ENCODE measurements around the gene ABHD11.
A peak's percentile ranks its signal among the peaks of the same experiment; 100 is the strongest.
"Not testable (repeated sequence)": the region's sequence is repeated elsewhere in the genome, so short reads cannot be mapped to it uniquely, and the experiment has no call there.

Gene ABHD11

DNA sequence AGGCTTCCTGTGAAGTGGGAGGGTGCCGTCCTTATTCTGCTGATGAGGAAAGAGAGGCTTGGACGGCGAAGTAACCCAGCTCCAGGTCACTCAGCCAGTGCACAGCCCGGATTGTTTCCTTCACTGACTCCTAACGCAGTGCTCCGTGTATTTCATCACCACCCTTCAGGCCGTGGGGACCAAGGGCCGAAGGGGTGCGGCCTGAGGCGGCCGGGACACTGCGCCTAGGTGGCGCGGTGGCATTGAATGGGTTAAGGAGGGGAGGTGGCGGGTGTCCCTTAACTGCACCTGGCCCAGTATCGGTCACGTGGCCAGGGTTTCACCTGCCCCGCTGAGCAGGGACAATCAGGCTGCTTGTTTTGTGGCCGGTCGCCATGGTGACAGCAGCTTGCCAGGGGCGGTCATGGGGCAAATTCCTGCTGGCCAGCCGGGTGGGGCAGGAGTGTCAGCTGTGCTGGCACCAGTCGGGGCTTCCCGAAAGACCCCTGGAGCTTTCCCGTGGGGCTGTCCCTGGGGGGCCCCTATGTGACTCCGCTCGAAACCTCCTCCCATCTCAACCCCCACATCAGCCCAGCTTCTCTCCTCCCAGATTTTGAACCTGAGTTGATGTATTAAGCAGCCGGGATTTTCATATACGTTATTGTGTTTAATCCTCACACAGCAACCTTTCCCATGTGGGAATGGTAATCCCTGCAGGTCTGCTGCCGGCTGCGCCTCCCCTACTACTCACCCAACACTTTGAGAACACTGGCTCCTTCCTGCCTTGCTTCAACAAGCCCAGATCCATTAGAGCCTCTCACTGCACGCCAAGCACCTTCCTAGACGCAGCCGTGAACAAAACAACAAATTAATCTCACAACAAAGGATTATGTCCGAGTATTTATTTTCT lies 4.4 kb upstream of the ABHD11 start:
- DNase-seq = no peak

DNA sequence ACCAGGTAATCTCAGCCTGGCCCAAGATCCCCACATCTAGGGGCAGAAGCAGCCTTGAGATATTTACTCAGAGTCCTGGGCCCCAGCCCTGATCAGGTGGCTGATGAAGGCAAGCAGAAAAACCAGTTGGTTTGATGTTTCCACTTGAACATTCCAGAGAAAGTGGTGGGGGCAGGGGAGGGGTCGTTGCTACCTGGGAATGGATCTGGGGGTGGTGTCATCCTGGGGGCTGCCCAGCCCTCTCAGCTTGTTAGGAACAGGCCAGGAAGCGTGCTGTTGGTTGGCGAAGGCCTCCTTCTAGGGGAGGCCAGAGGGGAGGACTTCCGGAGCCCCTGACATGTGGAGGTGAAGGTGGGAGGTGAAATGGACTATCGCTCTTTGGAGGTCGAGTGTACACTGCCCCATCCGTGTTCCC lies 3.7 kb upstream of the ABHD11 start:
- DNase-seq = no peak

DNA sequence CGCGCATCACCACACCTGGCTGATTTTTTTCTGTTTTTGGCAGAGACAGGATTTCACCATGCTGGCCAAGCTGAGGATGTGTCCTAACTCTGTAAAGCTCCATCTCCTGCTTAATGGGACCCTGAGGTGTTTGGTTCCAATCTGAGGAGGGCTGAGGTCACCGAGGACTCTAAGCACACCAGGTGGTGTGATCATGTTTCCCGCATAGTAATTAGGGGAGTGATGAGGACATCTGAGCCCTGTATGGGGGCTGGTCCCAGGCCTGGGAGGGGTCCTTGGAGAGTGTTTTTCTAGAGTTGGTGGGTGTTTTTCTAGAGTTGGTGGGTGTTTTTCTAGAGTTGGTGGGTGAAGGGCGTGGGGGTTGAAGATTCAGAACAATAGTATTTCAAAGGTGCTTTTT lies 3.0 kb upstream of the ABHD11 start:
- no peak for DNase-seq

DNA sequence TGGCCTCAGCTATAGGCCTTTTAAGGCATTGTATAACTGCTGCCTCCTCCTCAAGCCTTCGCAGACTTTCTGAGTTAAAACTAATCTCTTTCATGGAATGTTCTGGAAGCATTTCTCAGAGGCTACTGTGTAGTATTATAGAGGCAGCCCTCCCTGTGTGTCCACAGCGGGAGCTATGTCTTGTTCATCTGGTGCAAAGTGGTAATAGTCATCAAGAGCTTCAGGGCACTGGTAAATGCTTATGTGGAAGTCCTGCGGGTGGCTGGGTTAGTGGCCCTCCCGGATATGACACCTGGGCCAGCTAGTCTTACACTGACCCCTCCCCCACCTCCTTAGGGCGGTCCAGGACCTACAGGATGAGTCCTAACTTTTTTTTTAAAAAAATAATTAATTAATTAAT lies 2.2 kb upstream of the ABHD11 start:
- DNase-seq = no peak

DNA sequence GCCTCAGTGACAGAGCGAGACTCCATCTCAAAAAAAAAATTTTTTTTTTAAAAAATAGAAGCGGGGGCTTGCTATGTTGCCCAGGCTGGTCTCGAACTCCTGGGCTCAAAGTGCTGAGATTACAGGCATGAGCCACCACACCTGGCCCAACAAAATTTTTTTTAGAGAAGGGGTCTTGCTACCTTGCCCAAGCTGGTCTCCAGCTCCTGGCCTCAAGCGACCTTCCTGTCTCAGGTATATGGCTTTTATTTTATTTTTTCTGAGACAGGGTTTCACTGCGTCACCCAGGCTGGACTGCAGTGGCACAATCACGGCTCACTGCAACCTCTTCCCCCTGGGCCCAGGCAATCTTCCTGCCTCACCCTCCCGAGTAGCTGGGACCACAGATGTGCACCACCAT lies 1.6 kb upstream of the ABHD11 start:
- no peak for DNase-seq

DNA sequence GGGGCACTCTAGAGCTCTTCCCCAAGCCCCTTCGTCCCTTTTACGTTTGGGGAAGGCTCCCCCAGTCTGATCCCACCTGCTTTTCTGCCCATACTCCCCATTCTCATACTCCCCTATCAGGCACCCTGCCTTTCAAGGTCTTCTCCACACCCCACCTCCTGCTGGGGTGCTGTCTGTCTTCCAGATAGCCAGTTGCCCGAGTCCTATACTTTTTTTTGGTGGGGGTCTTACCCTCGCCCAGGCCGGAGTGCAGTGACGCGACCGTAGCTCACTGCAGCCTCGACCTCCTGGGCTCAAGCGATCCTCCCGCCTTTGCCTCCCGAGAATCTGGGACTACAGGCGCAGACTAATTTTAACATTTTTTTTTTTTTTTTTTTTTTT lies 775 bp upstream of the ABHD11 start:
- DNase-seq = no peak

DNA sequence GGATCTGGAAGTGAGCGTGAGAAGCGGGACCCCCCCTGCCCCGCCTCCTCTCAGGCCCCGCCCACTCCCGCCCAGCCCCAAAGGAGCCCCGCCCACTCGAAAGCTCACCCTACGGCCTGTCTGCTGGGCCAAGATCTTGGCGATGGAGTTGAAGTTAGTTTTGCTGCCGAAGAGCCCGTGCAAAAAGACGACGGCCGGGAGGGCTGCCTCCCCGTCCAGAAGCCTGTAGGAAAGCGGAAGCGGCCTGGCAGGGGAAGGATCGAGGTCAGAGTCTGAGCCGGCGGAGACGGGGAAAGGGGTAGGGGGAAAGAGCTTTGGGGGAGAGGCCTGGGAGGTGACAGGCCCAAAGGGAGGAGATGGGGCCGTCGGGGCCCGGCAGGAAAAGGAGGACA lies 386 bp downstream of the ABHD11 start:
- peak; percentile 69 for DNase-seq

DNA sequence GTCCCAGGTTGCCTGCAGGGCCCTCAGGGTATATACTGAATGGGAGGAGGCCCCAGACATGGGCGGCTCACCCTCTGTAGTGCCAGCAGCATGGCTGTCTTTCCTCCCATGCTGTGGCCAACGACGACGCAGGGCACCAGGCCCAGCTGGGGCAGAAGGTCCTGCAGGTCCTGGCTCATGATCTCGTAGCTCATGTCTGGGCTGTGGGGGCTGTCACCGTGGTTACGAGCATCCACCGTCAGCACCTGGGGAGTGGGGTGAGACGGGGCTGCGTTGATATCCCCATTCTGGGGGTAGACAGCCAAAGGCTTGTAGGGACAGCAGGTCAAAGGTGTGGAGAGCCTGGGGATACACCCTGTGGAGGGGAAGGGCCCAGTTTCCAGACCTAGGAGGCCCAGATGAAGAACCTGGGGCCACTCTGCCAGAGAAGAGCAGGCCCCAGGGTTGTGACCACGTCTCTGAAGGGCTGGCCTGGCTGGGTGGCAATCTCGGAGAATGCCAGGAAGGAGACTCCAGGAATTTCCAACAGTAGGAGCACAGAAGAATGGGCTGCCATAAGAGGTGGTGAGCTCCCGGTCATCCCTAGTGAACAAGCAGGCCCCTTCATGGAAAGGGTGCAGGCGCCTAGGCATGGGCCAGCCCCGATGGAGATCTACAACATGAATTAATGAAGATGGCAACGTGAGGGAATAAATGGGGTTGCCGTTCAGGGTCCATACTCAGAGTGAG lies 947 bp downstream of the ABHD11 start:
- no peak for DNase-seq

DNA sequence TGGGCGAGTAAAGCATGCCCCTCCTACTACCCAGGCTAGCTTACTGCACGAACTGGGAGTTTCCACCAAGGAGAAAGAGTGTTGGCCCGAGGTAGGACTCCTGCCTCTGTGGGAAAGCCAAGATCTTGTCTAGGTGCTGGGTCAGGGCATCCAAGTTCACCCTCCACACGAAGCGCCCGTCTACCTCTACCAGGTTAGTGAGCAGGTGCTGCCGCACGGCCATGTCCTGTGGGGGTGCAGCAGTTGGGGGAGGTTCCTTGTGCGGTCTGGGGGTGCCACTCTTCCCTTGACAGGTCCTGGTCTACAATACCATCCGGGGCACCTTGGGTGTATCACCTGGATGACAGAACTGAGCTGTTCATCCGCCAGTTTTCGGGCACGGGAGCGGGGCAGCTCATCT lies 1.7 kb downstream of the ABHD11 start:
- no peak for DNase-seq

DNA sequence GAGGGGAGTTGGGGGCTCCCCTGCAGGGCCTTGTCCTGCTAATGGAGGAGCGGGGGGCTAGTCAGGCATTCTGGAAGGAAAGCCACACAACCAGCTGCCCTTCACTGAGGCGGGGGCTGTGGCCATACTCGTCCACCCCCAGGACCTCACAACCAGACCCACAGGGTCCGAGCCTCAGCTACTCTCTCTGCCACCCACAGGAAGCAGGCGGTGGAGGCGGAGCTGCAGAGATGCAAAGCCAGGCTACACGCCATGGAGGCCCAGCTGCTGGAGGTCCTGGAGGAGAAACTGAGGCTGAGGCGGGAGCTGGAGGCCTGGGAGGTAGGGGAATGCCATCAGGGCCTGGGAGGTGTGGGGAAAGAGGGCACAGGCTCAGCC lies 3.1 kb downstream of the ABHD11 start:
- no peak for DNase-seq

DNA sequence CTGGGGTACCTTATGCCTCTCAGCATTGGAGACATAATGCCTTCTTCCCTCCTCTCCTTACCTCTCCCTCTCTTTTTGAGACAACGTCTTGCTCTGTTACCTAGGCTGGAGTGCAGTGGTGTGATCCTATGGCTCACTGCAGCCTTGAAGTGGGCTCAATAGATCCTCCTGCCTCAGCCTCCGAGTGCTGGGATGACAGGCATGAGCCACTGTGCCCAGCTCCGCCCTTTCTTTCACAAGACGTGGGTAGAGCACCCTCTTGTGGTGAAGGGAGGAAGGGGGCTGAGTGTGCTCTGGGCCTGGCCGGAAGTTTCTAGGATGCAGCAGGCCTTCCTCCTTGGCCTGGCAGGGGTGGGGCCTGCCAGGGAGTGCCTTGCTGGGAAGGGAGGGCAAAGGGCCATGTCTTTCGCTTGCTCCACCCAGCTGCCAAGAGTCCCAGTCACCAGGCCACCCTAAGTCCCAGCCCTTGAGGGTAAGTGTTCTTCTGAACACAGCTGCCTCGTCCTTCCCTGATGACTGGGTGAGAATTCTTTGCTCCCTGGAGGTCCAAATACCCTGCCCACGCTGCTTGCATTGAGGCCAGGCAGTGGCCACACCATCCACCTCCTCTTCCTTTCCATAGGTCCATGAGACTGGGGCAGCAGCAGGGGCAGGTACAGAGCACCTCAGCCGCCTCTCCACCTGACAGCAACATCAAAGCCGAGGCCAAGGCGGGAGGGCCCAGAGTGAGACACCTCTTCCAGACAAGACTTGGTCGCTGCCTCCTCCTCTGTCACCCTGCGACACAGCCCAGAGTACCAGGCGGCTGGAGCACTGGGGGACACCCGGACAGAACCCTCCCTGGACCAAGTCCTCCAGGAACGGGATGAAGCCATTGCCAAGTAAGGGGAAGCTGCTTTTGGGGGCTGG lies 3.7 kb downstream of the ABHD11 start:
- DNase-seq = peak; percentile 90

DNA sequence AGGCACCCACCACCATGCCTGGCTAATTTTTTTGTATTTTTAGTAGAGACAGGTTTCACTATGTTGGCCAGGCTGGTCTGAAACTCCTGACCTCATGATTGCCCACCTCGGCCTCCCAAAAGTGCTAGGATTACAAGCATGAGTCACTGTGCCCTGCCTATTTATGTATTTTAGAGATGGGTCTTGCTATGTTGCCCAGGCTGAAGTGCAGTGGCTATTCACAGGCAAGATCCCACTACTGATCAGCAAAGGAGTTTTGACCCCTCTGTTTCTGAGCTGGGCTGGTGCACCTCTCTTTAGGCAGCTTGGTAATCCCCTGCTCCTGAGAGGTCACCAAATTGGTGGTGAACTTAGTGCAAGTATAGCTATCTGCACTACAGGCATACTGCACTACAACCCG lies 6.2 kb downstream of the ABHD11 start:
- DNase-seq = no peak

DNA sequence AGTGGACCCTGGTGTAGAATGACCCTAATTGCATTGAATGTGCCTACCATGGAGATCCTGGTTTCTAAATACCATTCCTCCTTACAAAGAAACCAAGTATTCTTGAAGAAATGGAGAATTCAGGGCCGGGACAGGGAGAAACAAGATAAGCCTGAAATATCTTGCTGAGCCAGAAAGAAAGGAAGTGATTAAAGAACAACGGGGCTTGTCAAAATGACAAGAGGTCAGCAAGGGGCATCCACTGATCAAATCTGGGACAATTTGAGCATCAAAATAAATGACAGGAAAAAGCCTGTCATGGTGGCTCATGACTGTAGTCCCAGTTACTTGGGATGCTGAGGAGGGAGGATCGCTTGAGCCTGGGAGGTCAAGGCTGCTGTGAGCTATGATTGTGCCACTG lies 8.1 kb downstream of the ABHD11 start:
- no peak for DNase-seq

DNA sequence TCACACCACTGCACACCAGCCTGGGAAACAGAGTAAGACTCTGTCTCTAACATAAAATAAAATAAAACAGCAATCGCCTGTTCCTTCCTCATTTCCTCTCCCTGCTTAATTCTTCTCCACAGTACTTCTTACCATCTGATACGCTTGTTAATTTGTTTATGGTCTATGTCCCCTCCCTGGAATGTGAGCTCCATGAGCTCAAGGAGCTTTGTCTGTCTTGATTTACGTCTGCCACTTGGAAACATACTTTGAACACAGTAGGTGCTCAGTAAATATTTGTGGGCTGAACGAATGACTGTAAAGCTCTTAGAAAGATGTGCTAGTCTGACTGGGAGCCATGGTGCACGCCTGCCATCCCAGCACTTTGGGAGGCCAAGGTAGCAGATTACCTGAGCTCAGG lies 10.1 kb downstream of the ABHD11 start:
- DNase-seq = no peak

DNA sequence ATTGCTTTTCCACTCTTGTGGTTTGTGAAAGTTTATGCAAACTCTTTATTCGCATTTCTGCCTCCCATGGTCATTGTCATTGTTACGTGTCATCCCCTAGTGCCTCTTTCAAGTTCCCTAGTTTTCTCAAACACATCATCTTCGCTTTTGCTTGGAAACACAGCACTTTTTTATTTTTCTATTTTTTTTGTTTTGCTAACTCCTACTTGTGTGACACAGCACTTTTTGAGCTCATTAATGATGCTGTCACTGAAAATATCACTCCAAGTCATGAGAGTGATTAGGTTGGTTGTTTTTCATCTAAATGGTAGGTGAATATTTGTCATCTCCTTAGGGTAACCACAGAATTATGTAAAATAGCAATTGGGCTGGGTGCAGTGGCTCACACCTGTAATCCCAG lies 10.7 kb downstream of the ABHD11 start:
- DNase-seq = no peak

DNA sequence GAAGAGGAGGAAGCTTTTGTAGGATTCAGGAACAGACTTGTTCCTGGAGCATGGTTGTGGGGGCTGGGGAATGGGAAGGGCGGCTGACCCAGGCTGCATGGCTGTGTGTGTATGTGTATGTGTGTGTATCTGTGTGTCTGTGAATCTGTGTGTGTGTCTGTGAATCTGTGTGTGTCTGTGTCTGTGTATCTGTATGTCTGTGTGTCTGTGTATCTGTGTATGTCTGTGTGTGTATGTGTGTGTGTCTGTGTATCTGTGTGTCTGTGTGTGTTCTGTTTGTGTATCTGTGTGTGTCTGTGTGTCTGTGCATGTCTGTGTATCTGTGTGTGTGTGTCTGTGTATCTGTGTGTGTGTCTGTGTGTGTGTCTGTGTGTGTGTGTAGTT lies 12.5 kb downstream of the ABHD11 start:
- no peak for DNase-seq

DNA sequence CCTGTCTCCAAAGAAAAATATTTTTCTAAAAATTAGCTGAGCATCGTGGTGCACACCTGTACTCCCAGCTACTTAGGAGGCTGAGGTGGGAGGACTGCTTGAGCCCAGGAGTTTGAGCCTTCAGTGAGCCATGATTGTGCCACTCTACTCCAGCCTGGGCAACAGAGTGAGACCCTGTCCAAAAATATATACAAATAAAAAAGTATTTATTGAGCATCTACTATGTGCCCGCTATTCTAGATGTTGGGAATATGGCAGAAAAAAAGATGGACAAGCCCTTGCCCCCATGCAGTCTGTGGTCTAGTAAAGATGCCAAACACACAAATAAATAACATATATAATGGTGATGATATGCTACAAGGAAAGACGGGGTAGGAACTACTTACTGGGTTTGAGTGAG lies 14.8 kb downstream of the ABHD11 start:
- DNase-seq = no peak

DNA sequence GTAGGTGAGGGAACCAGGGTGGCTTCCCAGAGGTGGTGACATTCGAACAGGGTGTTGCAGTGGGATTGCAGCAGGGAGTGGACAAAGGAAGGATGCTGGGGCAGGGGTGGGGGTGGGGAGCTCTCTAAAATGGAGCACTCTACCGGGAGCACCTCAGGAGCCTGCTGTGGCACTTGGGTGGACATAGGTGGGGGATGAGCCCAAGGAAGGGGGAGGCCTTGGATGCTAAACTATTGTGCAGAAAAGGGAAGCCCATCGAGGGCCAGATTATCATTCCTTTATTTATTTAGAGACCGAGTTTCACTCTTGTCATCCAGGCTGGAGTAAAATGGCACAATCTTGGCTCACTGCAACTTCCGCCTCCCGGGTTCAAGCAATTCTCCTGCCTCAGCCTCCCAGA lies 15.8 kb downstream of the ABHD11 start:
- DNase-seq = no peak

DNA sequence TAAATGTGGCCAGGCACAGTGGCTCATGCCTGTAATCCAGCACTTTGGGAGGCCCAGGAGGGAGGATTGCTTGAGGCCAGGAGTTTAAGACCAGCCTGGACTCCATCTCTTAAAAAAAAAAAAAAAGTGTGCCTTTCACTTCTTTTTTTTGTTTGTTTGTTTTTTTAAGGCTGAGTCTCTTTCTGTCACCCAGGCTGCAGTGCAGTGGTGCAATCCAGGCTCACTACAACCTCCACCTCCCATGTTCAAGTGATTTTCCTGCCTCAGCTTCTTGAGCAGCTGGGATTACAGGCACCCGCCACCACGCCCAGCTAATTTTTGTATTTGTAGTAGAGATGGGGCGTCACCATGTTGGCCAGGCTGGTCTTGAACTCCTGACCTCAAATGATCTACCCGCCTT lies 16.4 kb downstream of the ABHD11 start:
- not testable (repeated sequence) for DNase-seq

DNA sequence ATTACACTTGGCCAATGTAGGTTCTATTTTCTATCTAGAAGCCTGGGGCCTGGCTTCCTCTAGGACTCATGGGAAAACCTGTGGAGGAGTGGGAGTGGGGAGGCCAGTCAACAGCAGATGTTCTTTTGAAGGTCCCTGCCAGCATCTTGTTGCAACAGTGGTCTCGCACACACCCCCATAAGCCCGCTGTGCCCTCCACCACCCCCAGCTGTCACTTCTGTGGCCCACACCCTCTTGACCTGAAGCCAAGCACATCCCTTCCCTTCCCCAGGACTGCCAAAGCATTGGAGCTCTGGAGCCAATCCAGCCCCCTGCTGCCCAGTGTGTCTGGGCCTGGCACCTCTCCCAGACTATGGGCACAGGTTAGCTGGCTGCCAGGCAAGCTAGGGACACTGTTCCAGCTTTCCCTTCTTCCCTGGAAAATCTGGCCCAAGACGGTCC lies 17.2 kb downstream of the ABHD11 start:
- DNase-seq = no peak

DNA sequence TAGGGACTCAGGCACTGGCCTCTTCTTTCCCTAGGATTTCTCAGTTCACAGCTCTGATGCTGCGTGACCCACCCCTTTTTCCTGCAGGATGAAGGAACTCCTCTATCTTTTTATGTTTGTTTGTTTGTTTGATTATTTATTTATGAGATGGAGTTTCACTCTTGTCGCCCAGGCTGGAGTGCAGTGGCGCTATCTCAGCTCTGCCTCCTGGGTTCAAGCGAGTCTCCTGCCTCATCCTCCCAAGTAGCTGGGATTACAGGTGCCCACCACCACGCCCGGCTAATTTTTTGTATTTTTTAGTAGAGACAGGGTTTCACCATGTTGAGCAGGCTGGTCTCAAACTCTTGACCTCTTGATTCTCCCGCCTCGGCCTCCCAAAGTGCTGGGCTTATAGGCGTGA lies 18.2 kb downstream of the ABHD11 start:
- not testable (repeated sequence) for DNase-seq

DNA sequence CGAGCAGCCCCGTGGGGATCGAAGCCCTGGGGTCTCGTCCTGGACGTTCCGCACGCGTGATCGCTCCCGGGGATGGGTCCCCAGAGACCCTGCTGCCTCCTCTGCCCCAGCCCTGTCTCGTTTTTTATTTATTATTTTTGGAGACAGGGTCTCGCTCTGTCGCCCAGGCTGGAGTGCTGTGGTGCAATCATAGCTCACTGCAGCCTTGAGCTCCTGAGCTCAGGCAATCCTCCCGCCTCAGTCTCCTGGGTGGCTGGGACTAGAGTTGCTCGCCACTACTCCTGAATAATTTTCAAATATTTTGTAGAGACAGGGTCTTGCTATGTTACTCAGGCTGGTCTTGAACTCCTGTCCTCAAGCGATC lies 18.8 kb downstream of the ABHD11 start:
- DNase-seq = no peak

All from CD4-positive, alpha-beta T cell treated with Interleukin-12 subunit alpha and Interleukin-12 subunit beta, for 1 hour (primary cell).